ENCODE results near the gene HSPBP1.

Gene HSPBP1

GRCh38 chr19:55258828-55259539 is 20.9 kb downstream of the HSPBP1 start, which contains the start of gene PPP6R1 (continued):
- 0 out of 2 replicates have a peak, but pooled peaks have one; percentile 14 for TF ChIP-seq MZF1 (tag by site-specific recombination; IDR thresholded peaks at IDR 0.05; ENCODE audit: borderline replicate concordance)
- TF ChIP-seq ZNF214 (tag by site-specific recombination; IDR thresholded peaks at IDR 0.05; ENCODE audit: borderline replicate concordance) = no peak
- 0 out of 2 replicates have a peak, but pooled peaks have one; percentile 52 for TF ChIP-seq SALL2 (tag by site-specific recombination; IDR thresholded peaks at IDR 0.05; ENCODE audit: borderline replicate concordance)
- TF ChIP-seq YY1 (tag by site-specific recombination; IDR thresholded peaks at IDR 0.05) = no peak
- TF ChIP-seq ZNF610 (tag by site-specific recombination; IDR thresholded peaks at IDR 0.05; ENCODE audit: borderline replicate concordance) = peak; percentile 73
- no peak for TF ChIP-seq ZNF146 (tag by site-specific recombination; IDR thresholded peaks at IDR 0.05)
- TF ChIP-seq ZNF48 (tag by site-specific recombination; IDR thresholded peaks at IDR 0.05) = no peak
- 0 out of 2 replicates have a peak, but pooled peaks have one; percentile 4 for TF ChIP-seq ZNF19 (tag by site-specific recombination; IDR thresholded peaks at IDR 0.05; ENCODE audit: low read depth)
- no peak for TF ChIP-seq ZNF404 (tag by site-specific recombination; IDR thresholded peaks at IDR 0.05)
- TF ChIP-seq ZNF791 (tag by site-specific recombination; IDR thresholded peaks at IDR 0.05) = no peak; the same call in 1 of the 2 replicates
- TF ChIP-seq ZNF488 (tag by site-specific recombination; IDR thresholded peaks at IDR 0.05) = no peak

- CTCF ChIA-PET = interaction anchor here (0.6 to 0.7 kb wide), 2 partner anchors 43 to 92 kb away, joined by 3 to 5 read pairs; partner anchors contain the start of gene DNAAF3
- Histone ChIP-seq H3K27ac (ENCODE audit: extremely low read depth, low read depth, low read length) (peak overlapping the region; percentile 94), H3K4me3 (ENCODE audit: low read depth, low read length) (peak overlapping the region; percentile 96), H3K9me3 (ENCODE audit: control insufficient read depth, insufficient read depth, low read depth, low read length) (no peaks in the 10 kb centered on the region), H3K36me3 (ENCODE audit: control insufficient read depth in 2 of 2, insufficient read depth in 1 of 2, low read length in 2 of 2) (peaks cover 0 to 33% of the 10 kb centered on the region in 2 experiments; a peak in 1 of 3 replicates), H3K4me1 (ENCODE audit: control insufficient read depth, insufficient read depth, low read length) (peaks cover 28% of the 10 kb centered on the region)
- TF ChIP-seq ZNF488 (tag by site-specific recombination; IDR thresholded peaks at IDR 0.05) = no peak
- TF ChIP-seq ZNF785 (tag by site-specific recombination; IDR thresholded peaks at IDR 0.05) = 0 out of 2 replicates have a peak, but pooled peaks have one; percentile 70
- TF ChIP-seq BCL11B (tag by site-specific recombination; IDR thresholded peaks at IDR 0.05; ENCODE audit: low read depth) = peak; percentile 42; the same call in 1 of the 2 replicates
- 0 out of 2 replicates have a peak, but pooled peaks have one; percentile 64 for TF ChIP-seq ZSCAN16 (tag by site-specific recombination; IDR thresholded peaks at IDR 0.05)
- peak; percentile 82; the same call in 1 of the 2 replicates for TF ChIP-seq HOXC10 (CRISPR knock-in tag; IDR thresholded peaks at IDR 0.05)
- 0 out of 2 replicates have a peak, but pooled peaks have one; percentile 7 for TF ChIP-seq PRDM4 (tag by site-specific recombination; IDR thresholded peaks at IDR 0.05)
- TF ChIP-seq ZBTB17 (tag by site-specific recombination; IDR thresholded peaks at IDR 0.05) = no peak
- no peak for TF ChIP-seq ZBTB1 (tag by site-specific recombination; IDR thresholded peaks at IDR 0.05)
- peak; percentile 36; the same call in 1 of the 2 replicates for TF ChIP-seq ZSCAN5A (tag by site-specific recombination; IDR thresholded peaks at IDR 0.05)
- TF ChIP-seq ZBTB7A (tag by site-specific recombination; IDR thresholded peaks at IDR 0.05; ENCODE audit: low read depth) = peak; percentile 35; the same call in 1 of the 2 replicates
- TF ChIP-seq ZNF23 (tag by site-specific recombination; IDR thresholded peaks at IDR 0.05; ENCODE audit: borderline replicate concordance) = 0 out of 2 replicates have a peak, but pooled peaks have one; percentile 36
- no peak for TF ChIP-seq ZNF560 (tag by site-specific recombination; IDR thresholded peaks at IDR 0.05; ENCODE audit: borderline replicate concordance)
- POLR2A ChIA-PET = interaction anchor here (0.6 to 4.0 kb wide), 23 partner anchors 8 to 389 kb away, joined by 3 to 79 read pairs (median 6); partner anchors contain the start of genes BRSK1, CCDC106, DNAAF3 and FIZ1
Measured at GRCh38 chr19:55258476-55258827, 21.5 kb downstream of the HSPBP1 start.

Data from HEK293 (cell line).